Mucosa of stomach (tissue), 1 donor: Measurements from ENCODE around the gene CCSER1.
"Not testable (repeated sequence)": the region's sequence is repeated elsewhere in the genome, so short reads cannot be mapped to it uniquely, and the experiment has no call there.

Experiments used
- H3K27me3 ChIP-seq: one replicate; pipeline ENCODE4 v1.7.0; 2013; ENCODE audit warnings: mild to moderate bottlenecking, low read length; ENCODE audit not compliant: control insufficient read depth, insufficient read depth
- H3K36me3 ChIP-seq: one replicate; pipeline ENCODE4 v1.7.0; 2013; ENCODE audit warnings: low read length; ENCODE audit not compliant: control insufficient read depth, insufficient read depth
- H3K4me1 ChIP-seq: one replicate; pipeline ENCODE4 v1.7.0; 2013; ENCODE audit warnings: mild to moderate bottlenecking, low read length; ENCODE audit not compliant: control insufficient read depth, insufficient read depth
- H3K4me3 ChIP-seq: one replicate; pipeline ENCODE4 v1.7.0; 2013; ENCODE audit warnings: low read length
- H3K9ac ChIP-seq: one replicate; pipeline ENCODE4 v1.7.0; 2013; ENCODE audit warnings: mild to moderate bottlenecking, low read length, moderate library complexity
- H3K9me3 ChIP-seq: one replicate; pipeline ENCODE4 v1.7.0; 2013; ENCODE audit warnings: mild to moderate bottlenecking, low read length, moderate library complexity; ENCODE audit not compliant: control insufficient read depth
- donor health status: Pancreatic carcinoma.

Gene CCSER1

GRCh38 chr4:90838859-90839258 lies 711.7 kb downstream of the CCSER1 start:
- not testable (repeated sequence) for H3K9me3 ChIP-seq, H3K27me3 ChIP-seq, H3K9ac ChIP-seq, H3K4me1 ChIP-seq, H3K4me3 ChIP-seq, H3K36me3 ChIP-seq

GRCh38 chr4:90840291-90840690 lies 713.1 kb downstream of the CCSER1 start:
- Histone ChIP-seq H3K4me3 (no peak overlapping the region), H3K9ac (no peak overlapping the region), H3K9me3 (no peaks in the 10 kb centered on the region), H3K36me3 (no peaks in the 10 kb centered on the region), H3K4me1 (no peaks in the 10 kb centered on the region), H3K27me3 (no peaks in the 10 kb centered on the region)

GRCh38 chr4:90840828-90841227 lies 713.6 kb downstream of the CCSER1 start:
- Histone ChIP-seq H3K4me3 (no peak overlapping the region), H3K9ac (no peak overlapping the region), H3K9me3 (no peaks in the 10 kb centered on the region), H3K4me1 (no peaks in the 10 kb centered on the region), H3K27me3 (no peaks in the 10 kb centered on the region), H3K36me3 (no peaks in the 10 kb centered on the region)

- Histone ChIP-seq H3K4me1 (no peaks in the 10 kb centered on the region), H3K9me3 (no peaks in the 10 kb centered on the region), H3K27me3 (no peaks in the 10 kb centered on the region), H3K4me3 (no peak overlapping the region), H3K9ac (no peak overlapping the region), H3K36me3 (no peaks in the 10 kb centered on the region)
Measured at GRCh38 chr4:90841676-90842075, 714.5 kb downstream of the CCSER1 start.

DNA sequence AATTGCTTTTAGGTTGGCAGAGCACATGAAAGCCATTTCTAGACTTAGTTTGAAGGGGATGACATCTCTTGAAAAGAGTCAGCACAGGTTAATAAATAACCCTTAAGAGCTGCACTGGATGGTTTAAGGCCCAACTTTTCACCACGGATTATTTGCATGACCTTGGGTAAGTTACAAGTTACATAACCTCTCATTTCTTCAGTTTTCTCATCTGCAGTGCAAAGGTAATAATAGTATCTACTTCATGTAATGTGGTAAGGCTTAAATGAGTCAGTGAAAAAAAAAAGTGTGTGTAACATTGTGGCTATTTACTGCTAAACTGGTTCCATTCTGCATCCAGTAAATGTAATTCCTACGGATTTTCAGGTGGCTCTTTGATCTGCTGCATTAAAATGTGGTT lies 715.8 kb downstream of the CCSER1 start:
- H3K4me3 ChIP-seq = no peak overlapping the region
- H3K27me3 ChIP-seq = no peaks in the 10 kb centered on the region
- H3K9ac ChIP-seq = no peak overlapping the region
- no peaks in the 10 kb centered on the region for H3K9me3 ChIP-seq
- H3K4me1 ChIP-seq = no peaks in the 10 kb centered on the region
- H3K36me3 ChIP-seq = no peaks in the 10 kb centered on the region

DNA sequence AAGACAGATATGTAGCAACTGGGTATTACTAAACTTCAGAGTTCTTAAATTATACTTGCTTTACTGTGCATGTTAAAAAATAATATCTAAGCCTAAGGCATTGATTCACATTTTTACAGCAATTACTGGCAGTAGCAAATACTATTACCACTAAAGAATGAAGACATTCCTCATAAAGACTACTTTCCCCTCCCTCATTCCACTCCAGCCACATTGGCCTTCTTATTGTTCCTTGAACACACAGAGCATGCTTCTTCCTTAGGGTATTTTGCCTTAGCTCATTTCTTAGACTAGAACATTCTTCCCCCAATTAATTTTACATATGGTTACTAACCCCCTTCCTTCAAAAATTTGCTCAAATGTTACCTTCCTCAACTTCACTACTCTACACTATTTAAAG lies 717.0 kb downstream of the CCSER1 start:
- Histone ChIP-seq H3K9me3 (no peaks in the 10 kb centered on the region), H3K27me3 (no peaks in the 10 kb centered on the region), H3K4me3 (no peak overlapping the region), H3K9ac (no peak overlapping the region), H3K4me1 (no peaks in the 10 kb centered on the region), H3K36me3 (no peaks in the 10 kb centered on the region)

- H3K27me3 ChIP-seq = no peaks in the 10 kb centered on the region
- H3K36me3 ChIP-seq = no peaks in the 10 kb centered on the region
- no peak overlapping the region for H3K4me3 ChIP-seq
- no peaks in the 10 kb centered on the region for H3K9me3 ChIP-seq
- no peaks in the 10 kb centered on the region for H3K4me1 ChIP-seq
- H3K9ac ChIP-seq = no peak overlapping the region
Measured at GRCh38 chr4:90845777-90846176, 718.6 kb downstream of the CCSER1 start.

GRCh38 chr4:90852237-90852636 lies 725.0 kb downstream of the CCSER1 start:
- Histone ChIP-seq H3K9me3 (no peaks in the 10 kb centered on the region), H3K36me3 (no peaks in the 10 kb centered on the region), H3K4me1 (no peaks in the 10 kb centered on the region), H3K4me3 (no peak overlapping the region), H3K27me3 (no peaks in the 10 kb centered on the region), H3K9ac (no peak overlapping the region)

DNA sequence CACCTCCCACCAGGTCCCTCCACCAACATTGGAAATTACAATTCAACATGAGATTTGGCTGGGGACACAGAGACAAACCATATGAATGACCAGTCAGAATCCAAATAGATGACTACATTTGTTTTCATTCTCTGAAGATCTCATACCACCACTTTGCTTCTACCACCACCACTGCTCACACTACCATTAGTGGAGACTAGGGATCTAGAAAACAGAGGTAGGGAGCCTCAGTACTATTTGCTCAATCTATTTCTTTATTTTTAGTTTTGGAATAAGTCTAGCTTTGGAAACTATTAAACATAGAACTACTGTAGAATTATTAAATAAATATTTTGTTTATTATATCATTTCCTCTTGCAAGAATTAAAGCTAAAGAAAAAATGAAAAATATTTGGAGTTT lies 727.9 kb downstream of the CCSER1 start:
- Histone ChIP-seq H3K27me3 (no peaks in the 10 kb centered on the region), H3K4me3 (no peak overlapping the region), H3K4me1 (no peaks in the 10 kb centered on the region), H3K9me3 (no peaks in the 10 kb centered on the region), H3K9ac (no peak overlapping the region), H3K36me3 (no peaks in the 10 kb centered on the region)

GRCh38 chr4:90857081-90857820 lies 730.1 kb downstream of the CCSER1 start:
- no peaks in the 10 kb centered on the region for H3K4me1 ChIP-seq
- no peak overlapping the region for H3K9ac ChIP-seq
- H3K9me3 ChIP-seq = no peaks in the 10 kb centered on the region
- no peaks in the 10 kb centered on the region for H3K36me3 ChIP-seq
- H3K4me3 ChIP-seq = no peak overlapping the region
- H3K27me3 ChIP-seq = no peaks in the 10 kb centered on the region

DNA sequence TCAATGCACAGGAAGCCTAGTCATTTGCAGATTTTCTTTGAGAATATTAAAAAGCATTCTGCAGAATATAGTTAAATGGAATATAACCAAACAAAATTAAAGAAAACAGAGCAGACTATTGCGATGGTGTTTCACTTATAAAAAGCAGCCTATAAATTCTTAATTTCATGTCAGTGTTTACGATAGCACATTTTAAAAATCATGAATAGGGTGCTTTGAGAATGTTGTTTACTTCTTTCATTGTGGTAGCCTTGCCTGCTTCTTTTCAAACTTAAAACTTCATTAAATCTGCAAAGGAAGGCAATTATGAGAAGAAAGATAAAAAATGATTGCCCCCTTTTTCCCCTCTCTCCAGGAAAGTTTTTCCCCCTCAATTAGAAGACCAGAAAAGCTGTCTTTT lies 748.6 kb downstream of the CCSER1 start:
- no peaks in the 10 kb centered on the region for H3K9me3 ChIP-seq
- H3K36me3 ChIP-seq = no peaks in the 10 kb centered on the region
- H3K27me3 ChIP-seq = no peaks in the 10 kb centered on the region
- no peaks in the 10 kb centered on the region for H3K4me1 ChIP-seq
- no peak overlapping the region for H3K4me3 ChIP-seq
- no peak overlapping the region for H3K9ac ChIP-seq

GRCh38 chr4:90876296-90876695 lies 749.1 kb downstream of the CCSER1 start:
- Histone ChIP-seq H3K36me3 (no peaks in the 10 kb centered on the region), H3K4me1 (no peaks in the 10 kb centered on the region), H3K9me3 (no peaks in the 10 kb centered on the region), H3K4me3 (no peak overlapping the region), H3K9ac (no peak overlapping the region), H3K27me3 (no peaks in the 10 kb centered on the region)

DNA sequence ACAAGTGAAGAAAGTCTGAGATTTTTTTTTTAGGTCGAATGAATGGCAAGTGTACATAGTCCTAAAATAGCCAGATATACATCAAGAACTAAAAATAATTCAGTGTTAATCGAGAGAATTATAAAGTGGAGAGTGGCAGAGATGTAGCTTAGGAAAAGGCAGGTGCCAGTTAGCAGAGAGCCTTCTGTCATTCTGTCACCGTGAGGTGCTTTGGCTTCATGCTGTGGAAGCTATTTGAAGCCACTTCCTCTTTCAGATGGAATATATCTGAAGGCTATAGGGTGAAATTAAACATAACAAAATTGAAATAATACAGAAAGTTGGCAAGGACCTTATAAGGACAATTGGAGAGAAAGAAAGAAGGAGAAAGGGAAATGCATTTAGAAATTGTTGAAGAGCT lies 756.3 kb downstream of the CCSER1 start:
- H3K9ac ChIP-seq = no peak overlapping the region
- H3K36me3 ChIP-seq = no peaks in the 10 kb centered on the region
- H3K4me3 ChIP-seq = no peak overlapping the region
- no peaks in the 10 kb centered on the region for H3K4me1 ChIP-seq
- H3K27me3 ChIP-seq = no peaks in the 10 kb centered on the region
- no peaks in the 10 kb centered on the region for H3K9me3 ChIP-seq
